ENCODE results near the gene ZNF750.

ZNF750 gene

GRCh38 chr17:82839617-82840292 is at the start of gene ZNF750:
Gene ZNF750 (minus strand): TSS chr17:82840022. CDS start chr17:82832454, 7,568 bp downstream.
- Mint-ChIP-seq H3K27ac (no peak within 1 kb of the TSS), H3K27me3 (no peaks in the 10 kb centered on the region), H3K9me3 (no peaks in the 10 kb centered on the region), H3K4me3 (no peak within 1 kb of the TSS), H3K36me3 (ENCODE audit: low read depth) (no peaks in the 10 kb centered on the region), H3K4me1 (ENCODE audit: low read depth) (no peaks in the 10 kb centered on the region)

- peaks cover 38% of the 10 kb centered on the region for H3K36me3 Mint-ChIP-seq (ENCODE audit: low read depth)
- H3K4me1 Mint-ChIP-seq (ENCODE audit: low read depth) = peaks cover 66% of the 10 kb centered on the region
- H3K27me3 Mint-ChIP-seq = no peaks in the 10 kb centered on the region
- H3K9me3 Mint-ChIP-seq = no peaks in the 10 kb centered on the region
- H3K27ac Mint-ChIP-seq = no peak overlapping the region
- H3K4me3 Mint-ChIP-seq = no peak overlapping the region
These were observed 49.0 kb upstream of the ZNF750 start for GRCh38 chr17:82888583-82889495.

GRCh38 chr17:82887255-82888164 is 47.7 kb upstream of the ZNF750 start:
- Mint-ChIP-seq H3K27me3 (no peaks in the 10 kb centered on the region), H3K4me3 (no peak overlapping the region), H3K4me1 (ENCODE audit: low read depth) (peaks cover 66% of the 10 kb centered on the region), H3K9me3 (no peaks in the 10 kb centered on the region), H3K27ac (peak overlapping the region; percentile 43), H3K36me3 (ENCODE audit: low read depth) (peaks cover 28% of the 10 kb centered on the region)

- no peaks in the 10 kb centered on the region for H3K27me3 Mint-ChIP-seq
- H3K4me3 Mint-ChIP-seq = no peak overlapping the region
- peaks cover 74% of the 10 kb centered on the region for H3K4me1 Mint-ChIP-seq (ENCODE audit: low read depth)
- H3K27ac Mint-ChIP-seq = peak overlapping the region; percentile 85
- H3K9me3 Mint-ChIP-seq = no peaks in the 10 kb centered on the region
- H3K36me3 Mint-ChIP-seq (ENCODE audit: low read depth) = peaks cover 26% of the 10 kb centered on the region
These were observed 45.1 kb upstream of the ZNF750 start for GRCh38 chr17:82884970-82885353.

GRCh38 chr17:82884341-82884969 is 44.6 kb upstream of the ZNF750 start:
- Mint-ChIP-seq H3K36me3 (ENCODE audit: low read depth) (peaks cover 27% of the 10 kb centered on the region), H3K9me3 (no peaks in the 10 kb centered on the region), H3K4me3 (peak overlapping the region; percentile 30), H3K27me3 (no peaks in the 10 kb centered on the region), H3K27ac (peak overlapping the region; percentile 85), H3K4me1 (ENCODE audit: low read depth) (peaks cover 79% of the 10 kb centered on the region)

GRCh38 chr17:82883419-82884031 is 43.7 kb upstream of the ZNF750 start:
- Mint-ChIP-seq H3K36me3 (ENCODE audit: low read depth) (peaks cover 31% of the 10 kb centered on the region), H3K4me3 (peak overlapping the region; percentile 72), H3K27ac (peak overlapping the region; percentile 53), H3K27me3 (no peaks in the 10 kb centered on the region), H3K9me3 (no peaks in the 10 kb centered on the region), H3K4me1 (ENCODE audit: low read depth) (peaks cover 86% of the 10 kb centered on the region)

- Mint-ChIP-seq H3K27ac (peak overlapping the region; percentile 89), H3K9me3 (no peaks in the 10 kb centered on the region), H3K27me3 (no peaks in the 10 kb centered on the region), H3K36me3 (ENCODE audit: low read depth) (peaks cover 30% of the 10 kb centered on the region), H3K4me1 (ENCODE audit: low read depth) (peaks cover 88% of the 10 kb centered on the region), H3K4me3 (peak overlapping the region; percentile 72)
These were observed 43.0 kb upstream of the ZNF750 start for GRCh38 chr17:82882715-82883418.

GRCh38 chr17:82881900-82882714 is 42.3 kb upstream of the ZNF750 start:
- Mint-ChIP-seq H3K9me3 (no peaks in the 10 kb centered on the region), H3K36me3 (ENCODE audit: low read depth) (peaks cover 22% of the 10 kb centered on the region), H3K27ac (peak overlapping the region; percentile 89), H3K4me3 (peak overlapping the region; percentile 72), H3K27me3 (no peaks in the 10 kb centered on the region), H3K4me1 (ENCODE audit: low read depth) (peaks cover 88% of the 10 kb centered on the region)

GRCh38 chr17:82881324-82881823 is 41.6 kb upstream of the ZNF750 start:
- peaks cover 18% of the 10 kb centered on the region for H3K36me3 Mint-ChIP-seq (ENCODE audit: low read depth)
- no peak overlapping the region for H3K4me3 Mint-ChIP-seq
- no peaks in the 10 kb centered on the region for H3K9me3 Mint-ChIP-seq
- H3K27me3 Mint-ChIP-seq = no peaks in the 10 kb centered on the region
- H3K4me1 Mint-ChIP-seq (ENCODE audit: low read depth) = peaks cover 91% of the 10 kb centered on the region
- no peak overlapping the region for H3K27ac Mint-ChIP-seq

- H3K4me1 Mint-ChIP-seq (ENCODE audit: low read depth) = peaks cover 91% of the 10 kb centered on the region
These were observed 41.0 kb upstream of the ZNF750 start for GRCh38 chr17:82880620-82881323.

GRCh38 chr17:82879241-82879640 is 39.4 kb upstream of the ZNF750 start:
- Mint-ChIP-seq H3K4me1 (ENCODE audit: low read depth) (peaks cover 86% of the 10 kb centered on the region), H3K9me3 (no peaks in the 10 kb centered on the region), H3K36me3 (ENCODE audit: low read depth) (peaks cover 18% of the 10 kb centered on the region), H3K27ac (no peak overlapping the region), H3K27me3 (no peaks in the 10 kb centered on the region), H3K4me3 (no peak overlapping the region)

More at GRCh38 chr17:82880620-82881323, 41.0 kb upstream of the ZNF750 start:
- Mint-ChIP-seq H3K9me3 (no peaks in the 10 kb centered on the region), H3K27ac (no peak overlapping the region), H3K4me3 (no peak overlapping the region), H3K36me3 (ENCODE audit: low read depth) (peaks cover 15% of the 10 kb centered on the region), H3K27me3 (no peaks in the 10 kb centered on the region)

GRCh38 chr17:82878527-82878926 is 38.7 kb upstream of the ZNF750 start:
- Mint-ChIP-seq H3K9me3 (no peaks in the 10 kb centered on the region), H3K27ac (no peak overlapping the region), H3K4me3 (no peak overlapping the region), H3K36me3 (ENCODE audit: low read depth) (peaks cover 15% of the 10 kb centered on the region), H3K4me1 (ENCODE audit: low read depth) (peaks cover 79% of the 10 kb centered on the region), H3K27me3 (no peaks in the 10 kb centered on the region)

All from stimulated activated naive CD8-positive, alpha-beta T cell treated with anti-CD3 and anti-CD28 coated beads, Interleukin-15, Interleukin-2, amounts not matched to agents 100 ng/mL and 50 ng/mL, for 24 hours (primary cell).